Karpas-422 (cell line): ENCODE data around the gene ADAT3. TPM values are rescaled to one million over a fixed set of nuclear protein-coding genes. Genes with fewer than 3 reads are reported as not detected.

ENCODE experiments used
- DNase-seq: peaks from one replicate; pipeline ENCODE4 v3.0.0-alpha.2; 2015
- H2AFZ ChIP-seq: fragments of 200-600 bp; sonication (generic); 2 replicates; pipeline ENCODE4 v1.6.1; 2014; ENCODE audit warnings: antibody characterized with exemption, low read length, mixed read lengths
- H3K27ac ChIP-seq: fragments of 200-600 bp; sonication (generic); 2 replicates; pipeline ENCODE4 v1.5.1; 2014; ENCODE audit warnings: mild to moderate bottlenecking, low read length, moderate library complexity
- H3K27me3 ChIP-seq: fragments of 200-600 bp; sonication (generic); 2 replicates; pipeline ENCODE4 v1.6.1; 2014; ENCODE audit warnings: low read length, mixed read lengths
- H3K36me3 ChIP-seq: fragments of 200-600 bp; sonication (generic); 2 replicates; pipeline ENCODE4 v1.6.1; 2014; ENCODE audit warnings: low read length, mixed read lengths; ENCODE audit not compliant: insufficient read depth
- H3K4me1 ChIP-seq: fragments of 200-600 bp; sonication (generic); 2 replicates; pipeline ENCODE4 v1.6.1; 2014; ENCODE audit warnings: mild to moderate bottlenecking, low read length, mixed read lengths
- H3K4me2 ChIP-seq: fragments of 200-600 bp; sonication (generic); 2 replicates; pipeline ENCODE4 v1.6.1; 2014; ENCODE audit warnings: low read length, low read depth, mild to moderate bottlenecking; ENCODE audit not compliant: poor library complexity, severe bottlenecking
- H3K4me3 ChIP-seq: fragments of 200-600 bp; sonication (generic); 2 replicates; pipeline ENCODE4 v1.5.1; 2014; ENCODE audit warnings: mild to moderate bottlenecking, antibody characterized with exemption, low read length, mixed read lengths
- H3K79me2 ChIP-seq: fragments of 200-600 bp; sonication (generic); 2 replicates; pipeline ENCODE4 v1.6.1; 2014; ENCODE audit warnings: mild to moderate bottlenecking, low read length, mixed read lengths
- H3K9ac ChIP-seq: fragments of 200-600 bp; sonication (generic); 2 replicates; pipeline ENCODE4 v1.6.0; 2014; ENCODE audit warnings: low read length
- H3K9me2 ChIP-seq: fragments of 200-600 bp; sonication (generic), shearing (Covaris generic); replicated peaks from 2 replicates; pipeline ENCODE4 v1.6.0; 2014; ENCODE audit warnings: mild to moderate bottlenecking, low read length, moderate library complexity; ENCODE audit not compliant: insufficient read depth
- H3K9me3 ChIP-seq: fragments of 300-700, 200-600 bp; sonication (generic); 2 replicates; pipeline ENCODE4 v1.6.1; 2014; ENCODE audit warnings: low read length, mixed read lengths
- H4K20me1 ChIP-seq: fragments of 200-600 bp; sonication (generic); 2 replicates; pipeline ENCODE4 v1.6.1; 2014; ENCODE audit warnings: mild to moderate bottlenecking, antibody characterized with exemption, low read length, low read depth; ENCODE audit not compliant: insufficient read depth
- total RNA-seq: library from RNA; depleted of rRNA; stranded (reverse); fragments of >200 nt; shearing (Covaris generic); gene quantifications from 2 replicates; pipeline ENCODE4 v1.2.3, GENCODE V29; 2014; ENCODE audit warnings: low replicate concordance

Gene ADAT3
- total RNA-seq, 1 experiment from 2014 or later, result 1.2 TPM

DNA sequence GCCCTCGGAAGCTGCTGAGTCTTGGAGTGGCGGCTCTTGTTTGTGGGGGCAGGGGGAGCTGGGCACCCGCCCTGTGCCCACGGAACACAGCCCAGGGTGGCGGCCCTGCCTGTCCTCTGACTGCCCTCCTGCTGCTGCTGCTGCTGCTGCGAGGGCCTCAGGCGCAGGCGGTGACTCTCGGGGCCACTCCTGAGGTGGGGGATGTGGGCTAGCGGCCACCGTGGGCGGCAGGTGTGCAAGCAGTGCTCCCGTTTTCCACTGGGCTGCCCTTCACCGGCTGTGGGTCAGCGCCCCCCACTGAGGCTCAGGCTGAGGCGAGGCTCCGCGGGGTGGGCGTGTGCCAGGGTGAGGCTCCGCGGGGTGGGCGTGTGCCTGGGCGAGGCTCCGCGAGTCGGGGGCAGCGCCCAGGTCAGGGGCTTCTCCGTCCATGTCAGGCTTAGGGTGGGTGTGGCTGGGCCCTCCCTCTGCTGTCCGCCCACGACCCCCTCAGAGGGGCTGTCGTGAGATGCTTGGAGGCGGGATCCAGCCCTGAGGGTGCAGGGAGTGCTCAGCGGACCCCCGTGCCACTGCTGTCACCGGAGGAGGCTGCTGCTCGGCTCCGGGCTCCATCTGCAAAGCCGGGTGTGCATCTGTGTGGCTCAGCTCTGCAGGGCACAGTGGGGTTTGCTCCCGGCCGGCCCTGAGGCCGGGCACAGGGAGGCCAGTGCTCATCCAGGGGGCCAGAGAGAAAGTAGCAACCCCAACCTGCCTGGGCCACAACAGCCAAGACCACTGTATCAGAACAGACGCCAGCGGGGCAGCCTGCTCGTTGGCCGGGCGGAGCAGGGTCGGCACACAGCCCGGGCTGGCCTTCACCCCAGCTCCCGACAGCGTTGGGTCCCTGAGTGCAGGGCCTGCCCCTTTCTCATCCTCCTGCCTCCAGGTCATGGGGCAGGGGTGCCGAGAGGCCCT, 50.2 kb downstream of the ADAT3 start:
- H3K36me3 ChIP-seq, result no peaks in the 10 kb centered on the region
- no peak overlapping the region for H3K27ac ChIP-seq
- H3K4me3 ChIP-seq, result no peak overlapping the region
- H4K20me1 ChIP-seq, result peaks cover 18% of the 10 kb centered on the region; the same call in 1 of the 2 replicates
- no peak overlapping the region for H3K4me2 ChIP-seq
- peaks cover 71% of the 10 kb centered on the region for H3K79me2 ChIP-seq
- H3K9ac ChIP-seq, result no peak overlapping the region
- H2AFZ ChIP-seq, result no peak overlapping the region
- H3K9me2 ChIP-seq, result no peaks in the 10 kb centered on the region
- H3K9me3 ChIP-seq, result no peaks in the 10 kb centered on the region
- H3K27me3 ChIP-seq, result no peaks in the 10 kb centered on the region
- no peaks in the 10 kb centered on the region for H3K4me1 ChIP-seq
- no peak for DNase-seq

DNA sequence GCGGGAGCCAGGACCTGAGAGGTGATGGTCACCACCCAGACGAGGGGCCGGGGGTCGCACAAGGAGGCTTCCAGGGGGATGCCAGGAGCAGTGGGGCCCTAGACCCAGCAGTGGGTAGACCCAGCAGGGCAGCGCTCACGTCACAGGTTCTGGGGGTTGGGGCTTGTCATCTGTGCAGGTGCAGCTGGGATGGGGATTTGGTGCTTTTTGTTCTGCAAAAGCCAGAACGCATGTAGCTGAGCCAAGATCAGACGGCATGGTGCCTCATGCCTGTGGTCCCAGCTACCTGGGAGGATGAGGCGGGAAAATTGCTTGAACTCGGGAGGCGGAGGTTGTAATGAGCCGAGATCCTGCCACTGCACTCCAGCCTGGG, 50.9 kb downstream of the ADAT3 start:
- DNase-seq, result no peak
- Histone ChIP-seq H3K4me1 (no peaks in the 10 kb centered on the region), H3K9me3 (no peaks in the 10 kb centered on the region), H2AFZ (no peak overlapping the region), H3K79me2 (peaks cover 67% of the 10 kb centered on the region), H3K4me3 (no peak overlapping the region), H3K9ac (no peak overlapping the region), H3K27me3 (no peaks in the 10 kb centered on the region), H3K27ac (no peak overlapping the region), H3K36me3 (no peaks in the 10 kb centered on the region), H4K20me1 (peaks cover 18% of the 10 kb centered on the region; the same call in 1 of the 2 replicates), H3K9me2 (no peaks in the 10 kb centered on the region), H3K4me2 (no peak overlapping the region)

DNA sequence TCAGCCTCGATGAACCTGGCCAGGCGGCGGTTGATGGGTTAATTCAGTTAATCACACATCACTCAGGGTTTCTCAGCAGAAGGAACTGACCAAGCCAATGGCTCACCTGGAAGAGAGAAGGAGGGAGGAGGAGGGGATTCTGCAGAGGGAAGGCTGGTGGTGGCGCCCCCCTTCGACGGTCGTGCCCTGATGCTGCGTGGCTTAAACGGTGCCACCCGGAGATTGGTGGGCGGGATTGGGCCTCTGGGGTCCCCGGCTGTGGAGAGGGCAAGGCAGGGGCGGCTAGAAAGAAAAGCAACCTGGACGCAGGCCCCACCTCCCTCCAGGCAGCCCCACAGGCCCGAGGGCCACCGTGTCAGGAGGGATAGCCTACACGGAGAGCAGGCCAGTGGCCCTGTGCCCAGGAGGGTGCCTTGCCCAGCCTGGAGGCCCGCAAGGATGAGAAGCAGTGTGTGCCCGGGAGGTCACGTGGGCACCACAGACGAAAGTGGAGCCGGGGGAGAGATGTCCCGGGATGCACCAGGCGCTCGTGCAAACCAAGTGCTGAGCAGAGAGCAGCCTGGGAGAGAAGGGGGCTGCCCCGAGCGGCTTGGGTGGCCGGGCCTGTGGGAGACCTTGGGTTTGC, 51.8 kb downstream of the ADAT3 start:
- H3K4me1 ChIP-seq, result no peaks in the 10 kb centered on the region
- peaks cover 18% of the 10 kb centered on the region; the same call in 1 of the 2 replicates for H4K20me1 ChIP-seq
- no peak overlapping the region for H3K4me2 ChIP-seq
- no peak overlapping the region for H3K9ac ChIP-seq
- H3K27me3 ChIP-seq, result no peaks in the 10 kb centered on the region
- no peak for DNase-seq
- no peaks in the 10 kb centered on the region for H3K36me3 ChIP-seq
- no peaks in the 10 kb centered on the region for H3K9me2 ChIP-seq
- H3K79me2 ChIP-seq, result peaks cover 69% of the 10 kb centered on the region
- H2AFZ ChIP-seq, result no peak overlapping the region
- no peak overlapping the region for H3K27ac ChIP-seq
- H3K4me3 ChIP-seq, result no peak overlapping the region
- no peaks in the 10 kb centered on the region for H3K9me3 ChIP-seq

DNA sequence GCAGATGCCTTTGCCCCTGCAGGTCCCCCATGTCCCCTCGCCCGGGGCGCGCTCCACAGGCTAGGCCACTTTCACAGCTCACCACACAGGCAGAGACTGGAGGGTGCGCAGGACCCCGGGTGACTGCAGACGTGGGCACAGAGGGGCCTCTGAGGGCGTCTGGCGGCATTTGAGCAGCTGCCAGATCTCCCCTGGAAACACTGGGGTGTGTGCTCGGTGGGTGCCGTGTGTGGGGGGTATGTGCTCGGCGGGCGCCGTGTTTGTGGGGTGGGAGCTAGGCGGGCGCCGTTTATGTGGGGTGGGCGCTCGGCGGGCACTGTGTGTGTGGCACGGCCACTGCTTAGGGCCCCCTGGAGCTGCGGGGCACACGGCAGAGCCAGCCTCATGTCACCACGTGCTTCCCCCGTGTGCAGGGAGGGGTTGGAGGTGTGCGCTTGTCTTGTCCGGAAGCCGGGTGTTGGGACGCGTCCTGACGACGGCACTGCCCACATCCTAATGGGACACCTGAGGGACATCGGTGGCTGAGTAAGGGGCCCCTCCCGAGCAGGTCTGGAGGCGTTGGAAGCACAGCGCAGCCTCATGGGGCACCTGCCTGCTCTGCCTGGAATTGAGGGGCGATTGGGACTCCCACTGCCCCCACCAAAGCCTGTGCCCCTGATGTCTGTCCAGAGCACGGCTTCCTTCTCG, 52.5 kb downstream of the ADAT3 start:
- no peak for DNase-seq
- H3K4me2 ChIP-seq, result no peak overlapping the region
- H3K27ac ChIP-seq, result no peak overlapping the region
- no peak overlapping the region for H2AFZ ChIP-seq
- no peaks in the 10 kb centered on the region for H3K9me3 ChIP-seq
- H4K20me1 ChIP-seq, result peaks cover 17% of the 10 kb centered on the region; the same call in 1 of the 2 replicates
- no peaks in the 10 kb centered on the region for H3K4me1 ChIP-seq
- H3K4me3 ChIP-seq, result no peak overlapping the region
- peaks cover 63% of the 10 kb centered on the region for H3K79me2 ChIP-seq
- H3K36me3 ChIP-seq, result no peaks in the 10 kb centered on the region
- no peaks in the 10 kb centered on the region for H3K27me3 ChIP-seq
- H3K9me2 ChIP-seq, result no peaks in the 10 kb centered on the region
- H3K9ac ChIP-seq, result no peak overlapping the region

DNA sequence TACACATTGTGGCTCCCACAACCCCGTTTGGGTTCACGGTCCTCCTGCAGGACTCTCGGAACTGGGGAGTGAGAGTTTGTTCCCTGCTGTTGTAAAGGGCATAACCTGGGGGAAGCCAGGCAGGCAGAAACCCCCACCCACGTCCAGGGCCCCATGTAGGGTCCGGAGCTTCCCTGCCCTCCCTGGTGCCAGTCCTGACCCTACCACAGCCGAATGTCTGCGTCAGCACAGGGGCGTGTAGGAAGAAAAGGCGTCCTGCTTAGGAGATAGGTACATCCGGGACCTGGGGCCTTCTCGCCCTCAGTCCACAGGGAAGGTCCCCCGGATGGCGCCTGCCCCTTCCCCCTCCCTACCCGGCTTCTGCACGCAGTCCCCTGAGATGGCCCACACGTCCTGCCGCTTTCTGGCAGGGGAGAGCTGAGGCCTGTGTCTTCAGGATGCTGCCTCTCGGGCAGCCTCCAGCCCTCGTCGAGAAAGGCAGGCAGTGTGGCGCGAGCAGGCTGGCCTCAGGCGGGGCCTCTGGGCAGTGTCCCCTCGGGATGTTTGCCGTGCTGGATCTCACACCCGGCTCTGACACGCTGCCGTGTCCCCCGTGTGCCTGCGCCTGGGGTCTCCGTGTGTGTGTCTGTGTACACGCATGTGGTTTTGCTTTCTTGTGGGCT, 54.9 kb downstream of the ADAT3 start:
- no peaks in the 10 kb centered on the region for H3K9me3 ChIP-seq
- DNase-seq, result no peak
- H3K4me1 ChIP-seq, result no peaks in the 10 kb centered on the region
- no peaks in the 10 kb centered on the region for H3K27me3 ChIP-seq
- no peaks in the 10 kb centered on the region for H3K9me2 ChIP-seq
- H3K36me3 ChIP-seq, result no peaks in the 10 kb centered on the region
- no peak overlapping the region for H3K9ac ChIP-seq
- no peaks in the 10 kb centered on the region for H4K20me1 ChIP-seq
- no peak overlapping the region for H3K4me3 ChIP-seq
- no peak overlapping the region for H3K4me2 ChIP-seq
- no peak overlapping the region for H3K27ac ChIP-seq
- peaks cover 42% of the 10 kb centered on the region for H3K79me2 ChIP-seq
- H2AFZ ChIP-seq, result no peak overlapping the region

DNA sequence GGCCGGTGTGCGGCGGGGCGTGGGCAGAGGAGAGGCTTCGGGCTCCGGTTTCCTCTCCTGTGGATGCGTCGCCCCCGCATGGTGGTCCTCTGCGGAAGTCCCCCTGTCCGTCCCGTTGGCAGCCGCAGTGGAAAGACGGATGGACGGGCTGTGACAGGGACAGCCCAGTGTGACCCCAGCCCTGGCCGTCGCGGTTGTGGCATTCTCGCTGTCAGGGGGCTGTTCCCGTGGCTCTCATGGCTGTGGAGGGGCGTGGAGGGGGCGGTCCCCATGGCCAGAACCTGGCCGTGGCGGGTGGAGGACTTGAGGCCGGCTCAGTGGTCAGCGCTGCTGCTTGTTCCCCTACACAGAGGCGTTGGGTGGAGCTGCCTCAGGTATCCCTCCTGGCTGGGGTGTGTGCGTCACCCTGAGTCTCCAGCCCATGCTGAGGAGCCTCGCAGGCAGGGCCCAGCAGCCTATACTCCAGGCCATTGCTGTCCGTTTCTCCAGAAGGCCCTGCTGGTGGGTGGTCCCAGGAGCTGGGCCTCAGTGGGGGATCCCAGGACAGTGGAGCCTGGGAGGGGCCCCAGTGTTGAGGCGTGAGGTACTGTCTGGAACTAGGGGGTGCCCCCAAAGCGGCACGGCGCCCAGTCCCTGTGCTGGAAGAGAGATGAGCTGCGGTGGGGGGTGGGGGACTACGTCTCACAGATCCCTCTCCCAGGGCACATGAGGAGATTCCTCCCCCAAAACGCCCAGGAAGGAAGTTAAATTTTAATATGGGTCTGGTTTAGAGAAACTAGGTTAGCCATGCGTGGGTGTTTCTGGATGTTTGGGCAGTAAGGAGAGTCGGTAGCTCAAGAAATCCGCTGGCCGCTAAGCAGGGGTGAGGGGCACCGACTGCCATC, 56.0 kb downstream of the ADAT3 start:
- Histone ChIP-seq H3K36me3 (no peaks in the 10 kb centered on the region), H3K27me3 (no peaks in the 10 kb centered on the region), H3K4me1 (no peaks in the 10 kb centered on the region), H3K27ac (no peak overlapping the region), H3K9me3 (no peaks in the 10 kb centered on the region), H3K9me2 (no peaks in the 10 kb centered on the region), H2AFZ (no peak overlapping the region), H4K20me1 (no peaks in the 10 kb centered on the region), H3K4me3 (no peak overlapping the region), H3K79me2 (peaks cover 34% of the 10 kb centered on the region), H3K4me2 (no peak overlapping the region), H3K9ac (no peak overlapping the region)
- no peak for DNase-seq

DNA sequence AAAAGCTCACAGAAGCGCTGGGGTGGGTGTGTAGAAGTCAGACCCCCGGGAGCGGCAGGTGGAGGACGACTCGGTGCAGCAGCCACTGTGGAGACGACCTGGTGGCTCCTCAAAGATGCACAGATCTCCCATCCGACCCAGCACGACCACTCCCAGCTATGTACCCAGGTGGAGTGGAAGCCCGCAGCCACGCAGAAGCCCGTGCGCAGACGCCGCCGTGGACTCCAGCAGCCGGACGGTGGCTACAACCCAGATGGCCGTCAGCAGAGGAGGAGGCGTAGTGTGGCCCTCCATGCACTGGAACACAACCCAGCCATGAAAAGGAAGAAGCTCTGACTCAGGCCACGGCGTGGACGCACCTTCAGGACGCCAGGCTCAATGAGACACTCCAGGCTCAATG, 57.5 kb downstream of the ADAT3 start:
- H3K27me3 ChIP-seq, result no peaks in the 10 kb centered on the region
- H3K79me2 ChIP-seq, result peaks cover 26% of the 10 kb centered on the region
- H4K20me1 ChIP-seq, result no peaks in the 10 kb centered on the region

More for the DNA sequence above, 57.5 kb downstream of the ADAT3 start:
- no peak overlapping the region for H3K27ac ChIP-seq
- DNase-seq, result no peak
- no peaks in the 10 kb centered on the region for H3K36me3 ChIP-seq
- H3K9me2 ChIP-seq, result no peaks in the 10 kb centered on the region
- H3K4me2 ChIP-seq, result no peak overlapping the region
- no peaks in the 10 kb centered on the region for H3K9me3 ChIP-seq
- no peak overlapping the region for H3K9ac ChIP-seq
- H2AFZ ChIP-seq, result no peak overlapping the region
- no peaks in the 10 kb centered on the region for H3K4me1 ChIP-seq
- no peak overlapping the region for H3K4me3 ChIP-seq
